Neural cell (in vitro differentiated cells): Measurements from ENCODE around the gene THAP7.

Experiments used
- EZH2 ChIP-seq: fragments of 200-600, 300-800 bp; shearing (Covaris generic), sonication (generic); IDR thresholded peaks from 2 replicates; pipeline ENCODE4 v1.6.1; 2014; ENCODE audit warnings: antibody characterized with exemption, low read length, borderline replicate concordance, mild to moderate bottlenecking; ENCODE audit not compliant: insufficient read depth, poor library complexity, severe bottlenecking
- POLR2AphosphoS5 ChIP-seq: IDR thresholded peaks from 2 replicates; pipeline ENCODE4 v1.6.1; 2012
- TF ChIP-seq, protein P1 (sequence below): fragments of 450-650 bp; IDR thresholded peaks from 2 replicates; pipeline ENCODE4 v1.5.1; 2014; ENCODE audit warnings: antibody characterized with exemption, mild to moderate bottlenecking, moderate library complexity; ENCODE audit not compliant: poor library complexity, severe bottlenecking

DNA sequence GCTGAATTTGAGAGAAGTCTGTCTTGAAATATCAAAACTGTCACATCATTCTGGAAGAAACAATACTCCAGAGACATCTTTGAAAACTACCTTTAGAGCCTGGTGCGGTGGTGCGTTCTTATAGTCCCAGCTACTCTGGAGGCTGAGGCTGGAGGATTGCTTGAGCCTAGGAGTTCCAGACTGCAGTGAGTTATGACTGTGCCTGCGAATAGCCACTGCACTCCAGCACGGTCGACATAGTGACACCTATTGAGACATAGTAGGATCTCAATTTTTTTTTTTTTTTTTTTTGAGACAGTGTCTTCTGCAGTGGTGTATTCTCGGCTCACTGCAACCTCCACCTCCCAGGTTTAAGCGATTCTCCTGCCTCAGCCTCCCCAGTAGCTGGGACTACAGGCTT is 46.4 kb downstream of the THAP7 start:
- no peak for TF ChIP-seq POLR2AphosphoS5
- TF ChIP-seq EZH2: no peak
- TF ChIP-seq, protein P1, sequence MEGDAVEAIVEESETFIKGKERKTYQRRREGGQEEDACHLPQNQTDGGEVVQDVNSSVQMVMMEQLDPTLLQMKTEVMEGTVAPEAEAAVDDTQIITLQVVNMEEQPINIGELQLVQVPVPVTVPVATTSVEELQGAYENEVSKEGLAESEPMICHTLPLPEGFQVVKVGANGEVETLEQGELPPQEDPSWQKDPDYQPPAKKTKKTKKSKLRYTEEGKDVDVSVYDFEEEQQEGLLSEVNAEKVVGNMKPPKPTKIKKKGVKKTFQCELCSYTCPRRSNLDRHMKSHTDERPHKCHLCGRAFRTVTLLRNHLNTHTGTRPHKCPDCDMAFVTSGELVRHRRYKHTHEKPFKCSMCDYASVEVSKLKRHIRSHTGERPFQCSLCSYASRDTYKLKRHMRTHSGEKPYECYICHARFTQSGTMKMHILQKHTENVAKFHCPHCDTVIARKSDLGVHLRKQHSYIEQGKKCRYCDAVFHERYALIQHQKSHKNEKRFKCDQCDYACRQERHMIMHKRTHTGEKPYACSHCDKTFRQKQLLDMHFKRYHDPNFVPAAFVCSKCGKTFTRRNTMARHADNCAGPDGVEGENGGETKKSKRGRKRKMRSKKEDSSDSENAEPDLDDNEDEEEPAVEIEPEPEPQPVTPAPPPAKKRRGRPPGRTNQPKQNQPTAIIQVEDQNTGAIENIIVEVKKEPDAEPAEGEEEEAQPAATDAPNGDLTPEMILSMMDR: no peak
